Measurements from ENCODE around the gene GAB1. TPM values are rescaled to one million over a fixed set of nuclear protein-coding genes. Genes with fewer than 3 reads are reported as not detected.

The GAB1 gene
- total RNA-seq, 1 experiment from 2014 or later = 3.8 TPM

DNA sequence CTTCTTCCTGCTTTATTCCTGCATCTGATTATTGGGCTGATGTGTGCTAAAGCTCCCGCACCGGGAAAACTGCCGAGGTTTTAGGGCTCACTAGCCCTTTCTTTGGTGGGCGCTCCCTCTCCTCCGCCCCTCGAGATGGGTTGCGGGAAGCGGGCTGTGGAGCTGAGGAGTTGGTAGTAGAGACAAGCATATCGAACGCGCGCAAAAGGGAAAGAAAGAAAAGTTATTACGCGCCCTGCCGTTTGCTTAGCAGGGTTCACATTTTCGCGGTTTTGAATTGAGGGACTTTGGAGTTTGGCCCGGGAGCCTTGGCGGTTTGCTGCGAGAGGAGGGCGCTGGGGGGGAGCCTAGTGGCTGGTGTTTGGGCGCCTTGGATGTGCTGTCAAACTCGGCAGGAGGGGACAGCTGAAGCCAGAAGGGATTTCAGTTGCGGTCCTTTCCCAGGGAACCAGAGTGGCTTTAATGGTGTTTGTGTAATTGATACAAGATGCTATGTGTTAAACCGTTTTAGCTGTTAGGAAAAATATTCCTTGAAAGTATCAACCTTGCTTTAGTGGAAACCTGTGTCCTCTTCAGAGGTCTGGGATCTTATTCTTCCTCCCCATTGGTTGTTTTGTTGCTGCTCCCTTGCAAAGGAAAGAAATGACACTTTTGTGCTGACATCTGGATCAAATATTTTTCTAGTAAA lies 1.1 kb downstream of the GAB1 start:
- peak overlapping the region; percentile 98 for H3K4me2 ChIP-seq (ENCODE audit: low read length)
- ChIA-PET CTCF (no interaction called here), POLR2A (no interaction called here), RAD21 (ENCODE audit: low non-redundant PET in 1 of 2, low total read pairs in 2 of 2, uncharacterized antibody in 2 of 2, unreplicated experiment in 2 of 2) (no interaction called here)
- no TSS peak for BruUV-seq (replicated peaks)
- ATAC-seq = no peak
- DNase-seq (ENCODE audit: low read depth, low spot score) = no peak
- H4K20me1 ChIP-seq (ENCODE audit: insufficient read depth) = no peaks in the 10 kb centered on the region
- H3K4me1 ChIP-seq (ENCODE audit: control insufficient read depth in 1 of 2, insufficient read depth in 2 of 2, low read length in 2 of 2) = peaks cover 3 to 17% of the 10 kb centered on the region in 2 experiments
- no peak overlapping the region for H3K27ac ChIP-seq (ENCODE audit: low read depth, low read length)
- H3K27me3 ChIP-seq (ENCODE audit: insufficient read depth, low read length) = peaks cover 14% of the 10 kb centered on the region; the same call in 1 of the 2 replicates
- intact Hi-C loops (cut with micrococcal nuclease) = loop anchor here (10.0 kb wide), 1 partner anchor 153 kb away; the partner anchor contains the start of gene USP38
- peak overlapping the region; percentile 53 to 76 for H3K4me3 ChIP-seq (replicated peaks in 1 of 2; ENCODE audit: low read depth in 1 of 2, low read length in 2 of 2)
- H3K36me3 ChIP-seq (ENCODE audit: control insufficient read depth in 1 of 2, insufficient read depth in 2 of 2, low read length in 2 of 2) = no peaks in the 10 kb centered on the region
- H3K9ac ChIP-seq (ENCODE audit: low read length) = peak overlapping the region; percentile 50
- no peak overlapping the region for H2AFZ ChIP-seq (ENCODE audit: low read depth, low read length, poor library complexity, severe bottlenecking)
- no peak for TF ChIP-seq TCF7L2 (IDR thresholded peaks at IDR 0.05; ENCODE audit: borderline replicate concordance, extremely low read depth, insufficient read depth, insufficient read length)
- TF ChIP-seq JUND (IDR thresholded peaks at IDR 0.05) = no peak
- TF ChIP-seq, protein P1, sequence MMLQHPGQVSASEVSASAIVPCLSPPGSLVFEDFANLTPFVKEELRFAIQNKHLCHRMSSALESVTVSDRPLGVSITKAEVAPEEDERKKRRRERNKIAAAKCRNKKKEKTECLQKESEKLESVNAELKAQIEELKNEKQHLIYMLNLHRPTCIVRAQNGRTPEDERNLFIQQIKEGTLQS (IDR thresholded peaks at IDR 0.05) = no peak
- no peak for TF ChIP-seq ELF1 (IDR thresholded peaks at IDR 0.05; ENCODE audit: borderline replicate concordance, low read depth)
- TF ChIP-seq EZH2 (IDR thresholded peaks at IDR 0.05) = peak; percentile 56; the same call in 1 of the 2 replicates
- TF ChIP-seq EZH2phosphoT487 (IDR thresholded peaks at IDR 0.05; ENCODE audit: borderline replicate concordance) = no peak
- H3K79me2 ChIP-seq (ENCODE audit: insufficient read depth, low read length) = no peaks in the 10 kb centered on the region
- H3K9me2 ChIP-seq (ENCODE audit: insufficient read depth) = no peaks in the 10 kb centered on the region
- no peaks in the 10 kb centered on the region for H3K9me3 ChIP-seq (ENCODE audit: control insufficient read depth in 1 of 2, insufficient read depth in 1 of 2, low read depth in 1 of 2, low read length in 2 of 2)

- no peak for TF ChIP-seq CBX3 (IDR thresholded peaks at IDR 0.05; ENCODE audit: low read depth)
- Histone ChIP-seq H3K36me3 (ENCODE audit: control insufficient read depth in 1 of 2, insufficient read depth in 2 of 2, low read length in 2 of 2) (no peaks in the 10 kb centered on the region), H3K4me1 (ENCODE audit: control insufficient read depth in 1 of 2, insufficient read depth in 2 of 2, low read length in 2 of 2) (peaks cover 3 to 17% of the 10 kb centered on the region in 2 experiments), H3K9me3 (ENCODE audit: control insufficient read depth in 1 of 2, insufficient read depth in 1 of 2, low read depth in 1 of 2, low read length in 2 of 2) (no peaks in the 10 kb centered on the region), H3K4me2 (ENCODE audit: low read length) (no peak overlapping the region), H3K4me3 (replicated peaks in 1 of 2; ENCODE audit: low read depth in 1 of 2, low read length in 2 of 2) (no peak overlapping the region), H3K9me2 (ENCODE audit: insufficient read depth) (no peaks in the 10 kb centered on the region), H4K20me1 (ENCODE audit: insufficient read depth) (no peaks in the 10 kb centered on the region), H3K79me2 (ENCODE audit: insufficient read depth, low read length) (no peaks in the 10 kb centered on the region), H3K9ac (ENCODE audit: low read length) (no peak overlapping the region), H3K27me3 (ENCODE audit: insufficient read depth, low read length) (peaks cover 14% of the 10 kb centered on the region; the same call in 1 of the 2 replicates), H3K27ac (ENCODE audit: low read depth, low read length) (no peak overlapping the region), H2AFZ (ENCODE audit: low read depth, low read length, poor library complexity, severe bottlenecking) (no peak overlapping the region)
- RAD21 ChIA-PET (ENCODE audit: low non-redundant PET in 1 of 2, low total read pairs in 2 of 2, uncharacterized antibody in 2 of 2, unreplicated experiment in 2 of 2) = no interaction called here
- ATAC-seq (no peak), DNase-seq (ENCODE audit: low read depth, low spot score) (no peak)
- POLR2A ChIA-PET = no interaction called here
- intact Hi-C loops (cut with micrococcal nuclease) = loop anchor here (10.0 kb wide), 1 partner anchor 154 kb away; the partner anchor contains the start of gene USP38
- BruUV-seq (replicated peaks) = no TSS peak
- CTCF ChIA-PET = no interaction called here
Measured at GRCh38 chr4:143338313-143338712, 1.6 kb downstream of the GAB1 start.

All from HCT116 (cell line).